NCI-H82 (cell line): ENCODE data around the gene C11orf68.
A peak's percentile ranks its signal among the peaks of the same experiment; 100 is the strongest.

Experiments
- DNase-seq: peaks from one replicate; lab custom pipeline; 2025; lab: John Stamatoyannopoulos, UW

C11orf68 gene

DNA sequence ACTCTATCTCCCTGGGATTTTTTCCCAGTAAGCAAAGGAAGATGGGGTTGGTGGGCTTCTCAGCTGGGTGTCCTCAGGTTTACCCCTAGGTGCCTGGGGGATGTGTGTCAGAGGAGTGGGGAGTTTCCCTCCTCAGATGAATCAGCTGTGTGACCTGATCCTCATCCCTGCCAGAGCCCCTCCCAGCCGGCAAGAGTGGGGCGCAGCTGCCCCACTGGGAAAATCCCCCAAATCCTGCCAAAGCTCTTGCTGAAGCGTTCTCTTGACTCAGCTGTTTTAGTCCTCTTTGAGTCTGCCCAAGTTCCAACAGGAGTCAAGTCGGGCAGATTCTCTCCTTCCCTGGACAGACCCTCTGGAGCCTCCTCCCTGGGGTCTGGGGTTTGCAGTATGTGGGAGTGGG is 6.0 kb downstream of the C11orf68 start:
- no peak for DNase-seq

DNA sequence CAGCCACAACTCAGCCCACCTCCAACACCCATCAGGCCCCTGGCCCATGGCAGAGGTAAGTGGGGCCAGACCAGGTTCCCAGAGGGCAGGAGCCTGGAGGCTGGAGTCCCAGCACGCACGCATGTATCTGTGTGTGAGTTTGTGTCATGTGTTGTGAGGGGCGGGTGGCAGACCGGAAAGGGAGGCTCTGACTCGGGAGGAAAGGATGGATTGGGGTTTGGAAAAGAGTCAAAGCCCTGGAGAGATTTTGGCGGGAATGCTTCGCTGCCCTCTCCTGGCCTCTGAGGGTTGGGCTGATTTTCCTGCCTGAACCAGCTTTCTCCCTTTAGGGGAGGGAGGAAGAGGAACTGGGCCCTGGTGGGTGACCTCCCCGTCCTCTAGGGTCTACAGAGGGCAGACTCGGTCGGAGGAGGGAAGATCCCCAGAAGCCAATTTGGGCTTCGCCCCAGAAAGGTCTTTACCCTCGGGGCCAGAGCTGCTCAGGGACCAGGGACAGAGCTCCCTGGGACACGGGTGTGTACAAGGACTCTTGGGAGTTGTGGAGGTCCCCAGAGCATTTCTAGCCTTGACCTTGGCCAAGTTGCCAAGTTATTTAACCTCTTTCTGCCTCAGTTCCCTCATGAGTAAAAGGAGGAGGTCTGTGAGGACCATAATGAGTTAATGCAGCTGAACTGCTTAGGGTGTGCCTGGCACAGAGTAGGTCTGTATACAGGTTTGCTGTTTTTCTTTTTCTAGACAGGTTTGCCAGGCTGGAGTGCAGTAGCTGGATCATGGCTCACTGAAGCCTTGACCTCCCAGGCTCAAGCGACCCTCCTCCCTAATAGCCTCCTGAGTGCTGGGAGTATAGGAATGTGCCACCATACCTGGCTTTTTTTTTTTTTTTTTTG is 6.9 kb downstream of the C11orf68 start:
- DNase-seq: peak; percentile 80

DNA sequence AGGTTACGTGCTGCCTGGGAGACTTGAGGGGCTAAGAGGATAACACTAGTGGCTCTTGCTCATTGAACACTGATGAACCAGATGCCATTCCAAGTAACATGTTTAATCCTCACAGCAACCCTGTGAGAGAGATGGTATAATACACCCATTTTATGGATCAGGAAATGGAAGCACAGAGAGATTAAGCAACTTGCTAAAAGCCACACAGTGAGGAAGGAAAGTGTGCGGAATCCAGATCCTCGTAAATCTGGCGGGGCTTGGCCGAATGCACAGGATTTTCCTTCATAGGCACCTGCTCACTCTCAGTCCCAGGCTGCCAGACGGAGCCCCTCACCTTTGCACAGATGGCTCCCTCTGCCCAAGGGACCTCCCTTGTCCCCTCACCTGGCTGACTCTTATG is 11.0 kb downstream of the C11orf68 start:
- no peak for DNase-seq

DNA sequence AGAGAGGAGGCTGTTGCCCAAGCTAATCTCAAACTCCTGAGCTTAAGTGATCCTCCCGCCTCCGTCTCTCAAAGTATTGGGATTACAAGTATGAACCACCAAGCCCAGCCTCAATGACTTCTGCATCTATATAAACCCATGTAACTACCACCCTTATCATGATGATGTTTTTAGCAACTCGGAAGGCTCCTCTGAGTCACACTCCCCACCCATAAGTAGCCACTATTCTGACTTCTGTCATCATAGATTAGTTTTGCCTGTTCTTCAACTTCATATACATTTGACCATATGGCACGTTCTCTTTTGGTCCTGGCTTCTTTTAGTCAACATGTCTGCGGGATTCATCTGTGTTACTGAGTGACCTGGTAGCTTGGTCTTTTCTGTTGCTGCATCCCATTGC is 12.3 kb downstream of the C11orf68 start:
- DNase-seq: no peak

DNA sequence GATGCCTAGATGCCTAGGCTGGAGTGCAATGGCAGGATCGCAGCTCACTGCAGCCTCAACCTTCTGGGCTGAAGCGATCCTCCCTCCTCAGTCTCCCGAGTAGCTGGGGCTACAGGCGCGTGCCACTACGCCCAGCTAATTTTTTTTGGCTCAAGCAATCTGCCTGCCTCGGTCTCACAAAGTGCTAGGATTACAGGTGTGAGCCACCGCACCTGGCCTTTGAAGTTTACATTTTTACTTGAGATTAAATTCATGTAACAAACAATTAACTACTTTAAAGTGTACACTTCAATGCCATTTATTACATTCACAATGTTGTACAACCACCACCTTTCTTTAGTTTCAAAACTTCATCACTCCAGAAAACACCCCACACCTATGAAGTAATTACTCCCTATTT is 15.1 kb downstream of the C11orf68 start:
- no peak for DNase-seq

DNA sequence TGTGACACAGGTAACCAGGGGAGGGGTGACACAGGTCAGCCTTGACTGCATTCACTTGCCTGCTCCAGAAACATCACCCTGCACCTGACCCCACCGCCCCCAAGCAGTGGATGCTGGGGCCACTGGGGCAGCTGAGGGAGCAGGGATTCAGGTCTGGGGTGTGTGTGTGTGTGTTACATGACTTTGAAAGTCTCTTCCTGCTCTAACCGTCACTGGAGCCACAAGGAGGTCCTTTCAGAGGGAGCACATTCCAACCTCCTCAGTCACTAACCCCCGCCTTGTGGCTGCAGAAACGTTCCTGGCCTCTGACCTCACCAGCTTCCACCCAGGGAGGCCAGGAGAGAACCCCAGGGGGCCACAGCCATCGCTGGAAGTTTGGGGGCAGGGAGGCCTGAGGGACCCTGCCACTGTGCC is 15.8 kb downstream of the C11orf68 start:
- DNase-seq: no peak

DNA sequence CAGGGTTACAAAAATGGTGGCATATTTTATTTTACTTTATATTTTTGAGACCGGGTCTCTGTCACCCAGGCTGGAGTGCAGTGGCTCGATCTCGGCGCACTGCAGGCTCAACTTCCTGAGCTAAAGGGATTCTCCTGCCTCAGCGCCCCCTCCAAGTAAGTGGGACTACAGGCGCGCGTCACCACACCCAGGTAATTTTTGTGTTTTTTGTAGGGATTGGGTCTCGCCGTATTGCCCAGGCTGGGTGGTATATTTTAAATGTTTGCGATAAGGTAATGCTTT is 18.0 kb downstream of the C11orf68 start:
- no peak for DNase-seq

DNA sequence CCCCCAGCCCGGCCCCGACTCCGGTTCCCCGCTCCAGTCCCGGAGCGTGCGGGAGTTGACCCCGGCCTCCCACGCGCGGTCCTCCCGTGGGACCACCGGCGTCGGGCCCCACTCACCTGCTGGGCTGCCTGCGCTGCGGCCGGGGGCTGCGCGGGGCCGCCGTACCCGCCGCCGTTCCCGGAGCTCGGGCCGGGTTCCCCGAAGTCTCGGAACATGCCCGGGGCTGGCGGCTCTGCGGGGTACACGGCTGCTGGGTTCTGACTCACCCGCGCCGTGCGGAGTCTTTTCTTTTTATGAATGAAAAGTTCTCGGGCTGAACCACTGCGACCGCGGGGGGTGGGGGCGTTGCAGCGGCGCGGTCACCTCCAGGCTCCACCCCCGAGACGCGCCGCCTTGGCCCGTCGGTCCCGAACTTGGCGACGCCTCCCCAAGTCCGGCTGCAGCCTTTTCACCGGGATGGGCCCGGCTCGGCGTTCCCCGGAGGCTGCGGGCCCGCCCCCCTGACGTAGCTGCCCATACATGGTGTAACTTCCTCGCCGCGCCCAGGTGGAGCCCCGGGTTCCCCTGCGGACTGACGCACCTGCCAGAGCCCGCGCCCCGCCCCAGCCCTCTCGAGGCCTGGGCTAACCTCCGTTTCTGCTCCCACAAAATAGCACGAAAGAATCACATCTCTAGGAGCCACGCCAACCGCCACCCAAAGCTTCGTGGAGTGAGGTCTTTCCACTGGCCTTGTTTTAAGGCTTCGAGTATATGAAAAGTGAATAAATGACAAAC is 18.6 kb downstream of the C11orf68 start, which contains the start of gene FOSL1:
Gene FOSL1, minus strand, starts transcription at position 264 of the 774 bp plus-strand sequence. Its CDS starts 49 bp downstream, at position 215.
- DNase-seq: peak; percentile 43

DNA sequence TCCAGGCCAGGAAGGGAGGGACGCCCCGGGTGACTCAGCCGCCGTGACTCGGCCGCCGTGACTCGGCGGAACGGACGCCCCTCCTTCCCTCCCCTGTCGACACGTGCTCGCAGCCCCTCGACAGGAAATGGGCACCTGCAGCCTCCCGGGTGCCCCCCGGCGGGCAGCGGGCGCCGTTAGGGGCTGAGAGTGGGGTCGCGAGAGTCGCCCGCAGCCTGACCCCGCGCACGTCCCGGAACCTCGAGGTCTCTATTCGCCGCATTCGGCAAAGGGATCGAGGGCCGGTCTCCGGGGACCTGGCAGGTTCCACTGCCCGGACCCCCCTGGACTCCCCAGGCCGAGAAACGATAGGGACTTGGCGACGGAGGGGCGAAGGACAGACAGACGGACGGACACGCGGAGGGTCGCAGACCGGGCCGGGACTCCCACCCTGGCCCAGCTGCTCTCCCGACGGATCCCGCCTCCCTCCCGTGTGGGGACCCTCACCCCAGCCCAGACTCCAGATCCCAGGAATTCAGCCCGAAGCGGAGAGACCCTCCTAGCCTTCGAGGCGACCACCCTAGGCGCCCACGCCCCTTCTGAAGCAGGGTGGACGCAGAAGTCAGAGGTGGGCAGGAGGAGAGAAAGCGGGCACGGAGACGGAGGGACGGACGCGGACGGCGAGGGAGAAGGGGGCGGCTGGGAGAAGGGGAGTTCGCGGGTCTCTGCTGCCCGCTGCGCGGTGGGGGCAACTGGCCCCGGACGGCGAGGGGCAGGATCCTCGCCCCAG is 19.3 kb downstream of the C11orf68 start:
- DNase-seq: no peak

DNA sequence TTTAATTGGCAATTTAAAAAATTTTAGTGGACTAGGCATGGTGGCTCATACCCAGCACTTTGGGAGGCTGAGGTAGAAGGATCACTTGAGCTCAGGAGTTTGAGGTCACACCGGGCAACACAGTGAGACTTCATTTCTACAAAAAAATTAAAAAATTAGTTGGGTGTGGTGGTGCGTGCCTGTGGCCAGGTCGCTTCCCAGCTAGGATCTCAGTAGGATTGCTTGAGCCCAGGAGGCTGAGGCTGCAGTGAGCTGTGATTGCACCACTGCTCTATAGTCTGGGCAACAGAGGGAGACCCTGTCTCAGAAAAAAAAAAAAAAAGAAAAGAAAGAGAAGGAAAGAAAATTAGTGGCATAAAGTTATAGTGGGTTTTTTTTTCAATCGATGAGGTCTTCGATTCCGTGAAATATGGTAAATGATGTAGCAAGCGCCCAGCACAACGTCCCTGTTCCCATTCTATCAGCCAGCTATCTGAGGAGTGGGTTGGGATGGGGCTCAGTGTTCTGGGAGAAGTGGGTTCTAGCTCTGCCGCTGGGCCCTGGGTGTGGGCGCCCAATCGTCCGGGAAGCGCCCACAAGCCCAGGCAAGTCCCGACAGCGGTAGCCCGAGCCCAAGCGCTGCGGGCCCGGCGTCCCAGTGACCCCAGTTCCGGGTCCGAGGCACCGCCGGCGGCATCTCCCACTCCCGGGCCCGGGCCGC is 20.1 kb downstream of the C11orf68 start:
- DNase-seq: no peak

DNA sequence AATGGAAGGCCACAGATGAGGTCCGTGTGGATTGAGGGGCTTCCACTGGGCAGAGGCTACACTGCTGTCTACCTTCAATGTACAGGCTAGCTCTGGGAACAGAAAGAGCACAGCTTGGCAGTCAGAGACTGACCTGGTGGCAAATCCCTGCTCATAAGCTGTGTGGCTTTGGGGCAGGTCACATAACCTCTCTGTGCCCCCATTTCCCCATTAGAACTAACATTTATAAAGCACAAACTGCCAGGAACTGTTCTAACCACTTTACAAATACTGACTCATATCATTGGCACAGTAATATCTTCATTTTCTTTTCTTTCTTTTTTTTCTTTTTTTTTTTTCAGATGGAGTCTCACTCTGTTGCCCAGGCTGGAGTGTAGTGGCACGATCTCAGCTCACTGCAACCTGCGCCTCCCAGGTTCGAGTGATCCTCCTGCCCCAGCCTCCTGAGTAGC is 21.8 kb downstream of the C11orf68 start:
- DNase-seq: no peak

DNA sequence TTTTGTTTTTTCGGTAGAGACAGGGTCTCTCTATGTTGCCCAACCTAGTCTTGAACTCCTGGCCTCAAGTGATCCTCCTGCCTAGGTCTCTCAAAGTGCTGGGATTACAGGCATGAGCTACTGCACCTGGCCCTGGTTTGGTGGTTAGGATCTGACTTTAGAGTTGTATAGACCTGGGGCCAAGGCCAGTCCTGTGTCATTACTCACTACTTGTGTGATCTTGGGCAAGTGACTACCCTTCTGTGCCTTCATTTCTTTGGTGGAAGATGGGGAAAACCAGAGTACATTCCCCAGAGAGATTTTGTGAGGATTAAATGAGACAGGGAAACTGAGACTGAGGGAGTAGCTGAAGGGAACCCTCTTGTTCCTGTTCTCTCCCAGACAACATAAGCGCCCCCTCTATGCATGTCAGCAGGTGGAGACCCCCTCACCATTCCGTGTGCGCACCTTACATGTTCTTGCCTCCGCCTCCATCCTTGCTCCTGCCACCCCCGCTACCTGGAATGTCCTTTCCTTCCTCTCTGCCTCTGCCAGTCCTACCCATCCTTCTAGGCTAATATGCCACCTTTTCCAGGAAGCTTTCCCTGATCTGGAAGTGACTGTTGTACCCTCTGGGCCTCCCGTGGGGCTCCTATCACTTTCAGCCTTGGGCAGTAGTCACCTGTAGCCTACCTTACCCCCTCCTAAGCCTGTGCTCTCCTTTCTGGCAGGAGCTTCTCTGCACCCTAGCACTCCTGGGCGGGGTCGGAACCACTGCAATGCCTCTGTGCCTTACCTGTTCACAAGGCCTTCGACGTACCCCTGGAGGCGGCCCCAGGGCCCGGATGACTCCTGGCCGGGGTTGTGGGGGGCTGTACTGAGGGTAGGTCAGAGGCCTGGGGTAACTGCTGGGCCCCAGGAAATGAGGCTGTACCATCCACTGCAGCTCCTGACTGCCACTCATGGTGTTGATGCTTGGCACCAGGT is 22.5 kb downstream of the C11orf68 start:
- no peak for DNase-seq

DNA sequence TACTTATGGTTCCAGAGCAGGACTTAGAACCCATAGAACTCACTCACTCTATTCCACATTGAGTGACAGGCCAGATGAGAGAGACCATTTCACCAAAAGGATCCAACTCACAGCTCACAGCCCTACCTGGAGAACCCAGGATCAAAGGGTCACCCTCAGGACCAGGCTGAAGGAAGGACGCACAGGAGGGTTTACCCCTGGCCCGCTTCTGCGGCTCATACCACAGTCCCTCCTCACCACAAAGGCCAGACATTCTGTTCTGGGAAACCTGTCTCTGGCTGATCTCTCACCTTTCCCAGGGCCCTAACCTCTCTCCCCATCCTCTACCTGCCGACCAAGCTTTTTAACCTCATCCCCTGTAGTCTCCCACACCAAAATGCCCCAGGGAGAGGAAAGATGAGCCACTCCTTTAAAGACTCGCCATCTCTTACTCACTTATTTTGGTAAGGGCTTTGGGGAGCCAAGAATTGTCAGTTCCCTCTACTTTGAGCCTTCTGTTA is 23.3 kb downstream of the C11orf68 start:
- DNase-seq: no peak

DNA sequence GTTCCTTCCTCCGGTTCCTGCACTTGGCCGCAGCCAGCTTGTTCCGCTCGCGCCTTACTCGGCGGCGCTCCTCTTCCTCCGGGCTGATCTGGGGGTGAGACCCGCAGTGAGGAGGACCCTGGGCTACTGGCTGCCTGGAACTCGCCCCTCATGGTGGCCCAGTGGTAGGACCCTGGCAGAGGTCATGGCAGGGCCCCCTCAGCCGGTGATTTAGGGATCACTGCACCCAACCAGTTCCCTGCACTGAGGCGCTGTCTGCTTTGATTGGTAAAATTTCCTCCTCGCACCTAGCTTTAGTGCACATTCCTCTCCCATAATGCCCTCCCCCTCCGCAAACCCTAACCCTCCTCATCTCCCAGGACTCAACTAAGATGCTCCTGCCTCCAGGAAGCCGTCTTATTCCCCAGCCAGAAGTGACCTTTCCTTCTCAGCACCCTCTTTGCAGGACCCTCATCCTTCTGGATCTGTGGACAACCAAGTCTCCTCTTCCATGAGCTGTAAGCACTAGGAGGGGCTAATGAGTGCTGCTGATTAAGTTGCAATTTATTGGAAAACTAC is 24.7 kb downstream of the C11orf68 start:
- DNase-seq: no peak

DNA sequence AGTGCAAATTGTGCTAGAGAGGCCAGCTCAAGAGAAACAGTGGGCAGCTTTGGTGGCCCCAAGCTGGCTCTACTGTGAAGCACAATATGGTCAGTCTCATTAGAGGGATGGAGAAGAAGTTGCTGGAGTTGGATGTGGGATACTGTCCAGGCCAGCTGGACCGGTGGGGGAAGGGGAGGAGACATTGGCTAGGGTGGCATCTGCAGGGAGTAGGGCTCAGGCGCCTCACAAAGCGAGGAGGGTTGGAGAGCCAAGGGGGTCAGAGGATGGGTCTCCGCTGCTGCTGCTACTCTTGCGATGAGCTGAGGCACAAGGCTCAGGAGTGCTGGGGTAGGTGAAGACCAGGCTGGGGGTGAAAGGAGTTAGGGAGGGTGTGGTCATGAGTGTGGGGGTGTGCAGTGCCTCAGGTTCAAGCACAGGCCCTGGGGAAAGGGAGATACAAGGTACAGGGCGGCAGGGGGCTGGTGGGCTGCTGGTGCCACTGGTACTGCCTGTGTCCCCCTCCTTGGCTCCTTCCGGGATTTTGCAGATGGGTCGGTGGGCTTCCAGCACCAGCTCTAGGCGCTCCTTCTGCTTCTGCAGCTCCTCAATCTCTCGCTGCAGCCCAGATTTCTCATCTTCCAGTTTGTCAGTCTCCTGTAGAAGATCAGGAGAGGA is 26.1 kb downstream of the C11orf68 start:
- DNase-seq: no peak

DNA sequence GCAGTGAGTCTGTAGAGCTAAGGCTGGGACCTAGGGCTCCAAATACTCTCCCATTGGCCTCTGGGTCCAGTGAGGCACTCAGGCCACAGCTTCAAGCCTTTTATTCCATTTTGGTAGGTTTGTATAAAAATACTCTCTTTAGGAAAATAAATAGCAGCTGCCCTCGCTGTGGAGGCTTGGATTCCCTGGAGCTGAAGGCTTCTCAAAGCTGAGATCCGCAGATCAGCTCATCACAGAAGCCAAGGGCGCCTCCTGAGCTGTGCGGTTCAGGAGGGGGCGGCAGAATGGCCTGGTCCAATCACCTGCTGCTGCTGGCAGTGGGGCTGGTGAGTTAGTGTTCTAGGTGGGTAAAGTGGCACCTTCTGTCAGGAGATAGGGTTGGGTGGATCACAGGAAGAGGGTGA is 26.7 kb downstream of the C11orf68 start:
- DNase-seq: peak; percentile 38

DNA sequence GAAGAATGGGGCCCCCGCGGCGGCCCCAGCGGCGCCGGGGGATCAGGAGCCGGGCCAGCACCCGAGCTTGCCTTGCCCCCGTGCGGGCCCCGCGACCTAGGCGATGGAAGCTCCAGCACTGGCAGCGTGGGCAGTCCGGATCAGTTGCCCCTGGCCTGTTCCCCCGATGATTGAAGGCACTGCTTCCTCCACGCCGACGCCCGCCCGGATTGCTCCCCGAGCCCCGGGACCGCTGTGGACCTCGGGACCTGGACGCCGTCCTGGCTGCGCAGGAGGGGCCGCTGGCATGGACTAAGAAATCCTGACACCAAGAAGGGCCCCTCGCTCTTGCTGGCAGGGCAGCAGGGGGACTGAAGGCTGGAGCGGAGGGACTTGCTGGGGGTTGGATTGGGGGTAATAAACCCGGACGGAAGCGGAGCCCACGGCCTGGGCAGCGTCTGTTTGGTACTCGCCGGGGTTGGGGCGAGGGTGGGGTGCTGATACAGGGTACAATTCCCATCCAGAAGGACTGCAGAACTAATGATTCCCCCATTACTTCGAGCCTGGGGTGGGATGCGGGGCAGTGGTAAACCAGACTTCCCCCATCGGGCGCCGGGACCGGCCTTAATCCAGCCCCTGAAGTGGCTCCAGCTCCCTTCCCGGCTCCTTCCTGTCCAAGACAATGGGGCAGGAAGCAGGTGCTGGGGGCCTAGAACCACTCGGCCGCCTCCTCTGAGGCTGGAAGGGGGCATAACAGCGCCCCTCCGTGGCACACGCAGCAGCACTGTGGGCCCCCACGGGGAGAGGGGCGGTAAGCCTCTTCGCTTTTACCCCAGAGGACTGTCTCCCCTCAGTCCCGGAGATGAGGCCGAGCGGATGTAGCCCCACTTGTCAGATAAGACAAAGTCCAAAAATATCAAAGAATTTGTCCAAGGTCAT is 27.4 kb downstream of the C11orf68 start:
- DNase-seq: peak; percentile 68
